GM21381 (cell line): ENCODE measurements around the gene OXCT1.
"Not testable (repeated sequence)": the region's sequence is repeated elsewhere in the genome, so short reads cannot be mapped to it uniquely, and the experiment has no call there.

Experiments used
- ATAC-seq: cut with Tn5 transposase; IDR thresholded peaks from one replicate; pipeline ENCODE4 v1.9.1; 2021; ENCODE audit warnings: mild to moderate bottlenecking, moderate library complexity; ENCODE audit not compliant: unreplicated experiment

OXCT1 gene

GRCh38 chr5:41831155-41831554 is 39.1 kb downstream of the OXCT1 start:
- peak; percentile 52 for ATAC-seq

- ATAC-seq = no peak
Observed at GRCh38 chr5:41827792-41828191, 42.4 kb downstream of the OXCT1 start.

- no peak for ATAC-seq
Observed at GRCh38 chr5:41822036-41822435, 48.2 kb downstream of the OXCT1 start.

GRCh38 chr5:41821051-41821450 is 49.2 kb downstream of the OXCT1 start:
- no peak for ATAC-seq

- no peak for ATAC-seq
Observed at GRCh38 chr5:41820150-41820549, 50.1 kb downstream of the OXCT1 start.

GRCh38 chr5:41817625-41818301 is 52.5 kb downstream of the OXCT1 start:
- ATAC-seq = no peak

- no peak for ATAC-seq
Observed at GRCh38 chr5:41815663-41816229, 54.5 kb downstream of the OXCT1 start.

GRCh38 chr5:41815261-41815660 is 55.0 kb downstream of the OXCT1 start:
- no peak for ATAC-seq

GRCh38 chr5:41814306-41814705 is 55.9 kb downstream of the OXCT1 start:
- ATAC-seq = not testable (repeated sequence)

GRCh38 chr5:41812156-41812555 is 58.1 kb downstream of the OXCT1 start:
- no peak for ATAC-seq

- peak; percentile 64 for ATAC-seq
Observed at GRCh38 chr5:41809128-41809527, 61.1 kb downstream of the OXCT1 start.

GRCh38 chr5:41808294-41808693 is 61.9 kb downstream of the OXCT1 start:
- ATAC-seq = no peak

GRCh38 chr5:41797662-41798061 is 72.6 kb downstream of the OXCT1 start:
- ATAC-seq = no peak

GRCh38 chr5:41796061-41796460 is 74.2 kb downstream of the OXCT1 start:
- no peak for ATAC-seq

GRCh38 chr5:41795125-41795524 is 75.1 kb downstream of the OXCT1 start:
- no peak for ATAC-seq

GRCh38 chr5:41794471-41794870 is 75.8 kb downstream of the OXCT1 start:
- ATAC-seq = no peak

GRCh38 chr5:41793141-41793770 is 77.0 kb downstream of the OXCT1 start:
- ATAC-seq = no peak

- no peak for ATAC-seq
Observed at GRCh38 chr5:41790038-41790776, 80.0 kb downstream of the OXCT1 start.

GRCh38 chr5:41789434-41789833 is 80.8 kb downstream of the OXCT1 start:
- no peak for ATAC-seq

GRCh38 chr5:41788941-41789368 is 81.3 kb downstream of the OXCT1 start:
- no peak for ATAC-seq

- no peak for ATAC-seq
Observed at GRCh38 chr5:41787265-41787664, 83.0 kb downstream of the OXCT1 start.

- ATAC-seq = no peak
Observed at GRCh38 chr5:41785061-41785460, 85.2 kb downstream of the OXCT1 start.
